Sigmoid colon (tissue), 7 donors: ENCODE data around the gene DYNC2I2. TPM values are rescaled to one million over a fixed set of nuclear protein-coding genes. Genes with fewer than 3 reads are reported as not detected.
A peak's percentile ranks its signal among the peaks of the same experiment; 100 is the strongest.

Source experiments
- DNase-seq: peaks from one replicate; pipeline ENCODE4 v3.0.0-alpha.2; 2019
- H3K27ac ChIP-seq, 4 donors: fragments of 200-600 bp; sonication (generic); one replicate each; pipeline ENCODE4 v1.5.1; 2016 to 2019; ENCODE audit warnings: mild to moderate bottlenecking in 1 of 4
- H3K27me3 ChIP-seq, 3 donors: fragments of 200-600 bp; sonication (generic); one replicate each; pipeline ENCODE4 v1.5.1; 2019; ENCODE audit warnings: mild to moderate bottlenecking in 1 of 3
- H3K36me3 ChIP-seq, 4 donors: fragments of 200-600 bp; sonication (generic); one replicate each; pipeline ENCODE4 v1.5.1; 2016 to 2019
- H3K4me1 ChIP-seq, 4 donors: fragments of 200-600 bp; sonication (generic); one replicate each; pipeline ENCODE4 v1.5.1; 2017 to 2019
- H3K4me3 ChIP-seq, 4 donors: fragments of 200-600 bp; sonication (generic); one replicate each; pipeline ENCODE4 v1.5.1; 2017 to 2019; ENCODE audit warnings: mild to moderate bottlenecking in 2 of 4, moderate library complexity in 1 of 4
- H3K9me3 ChIP-seq, 4 donors: fragments of 200-600 bp in 3 of 4; sonication (generic) in 3 of 4; one replicate each; pipeline versions ENCODE4 v1.5.1 to v1.6.1; 2013 to 2019
- EP300 ChIP-seq, 4 donors: sonication (generic); formaldehyde crosslinking; IDR thresholded peaks; one replicate each; pipeline ENCODE4 v1.6.1; 2017; ENCODE audit warnings: antibody characterized with exemption in 4 of 4
- POLR2A ChIP-seq, 2 donors: fragments of 450-650 bp; IDR thresholded peaks; one replicate each; pipeline ENCODE4 v1.6.1; 2016; ENCODE audit warnings: antibody characterized with exemption in 2 of 2, mild to moderate bottlenecking in 2 of 2, moderate library complexity in 2 of 2
- POLR2AphosphoS5 ChIP-seq, 4 donors: sonication (generic); formaldehyde crosslinking; IDR thresholded peaks; one replicate each; pipeline ENCODE4 v1.6.1; 2017; ENCODE audit warnings: antibody characterized with exemption in 4 of 4
- WGBS, 2 donors: extraction: QIAGEN DNeasy Blood & Tissue Kit; methylation state at CpG; one replicate each; pipeline ENCODE4 v1.1.7; 2013; 5-methylcytosine and 5-hydroxymethylcytosine counted together
- intact Hi-C: fragments of 100-400 bp; cut with DNase I; formaldehyde crosslinking; loops from one replicate; pipeline ENCODE4 v1.15.1; 2023
- polyA plus RNA-seq, 3 donors: library from polyadenylated mRNA; stranded (reverse); fragments of 200-250 nt; gene quantifications; one replicate each; pipeline ENCODE4 v1.2.3, GENCODE V29; 2013
- total RNA-seq, 4 donors: library from RNA; depleted of rRNA; stranded (reverse); fragments of >200 nt; gene quantifications; one replicate each; pipeline ENCODE4 v1.1.0, GENCODE V29; 2016
- TF ChIP-seq, protein P1 (sequence below), 4 experiments: fragments of 450-650 bp in 3 of 4; fragments of 200-600 bp in 1 of 4; IDR thresholded peaks; one replicate each; pipeline ENCODE4 v1.5.1; 2016 to 2019; ENCODE audit warnings: antibody characterized with exemption in 4 of 4, mild to moderate bottlenecking in 3 of 4, moderate library complexity in 2 of 4
- donor health status: healthy with polysubstance abuse.
- donor health status: Bipolar disorder and iron deficiency.
- donor health status: healthy.

DYNC2I2 gene
- total and polyA plus RNA-seq, 7 donors, result 21.6 to 87.4 (median 33.0) TPM

DNA sequence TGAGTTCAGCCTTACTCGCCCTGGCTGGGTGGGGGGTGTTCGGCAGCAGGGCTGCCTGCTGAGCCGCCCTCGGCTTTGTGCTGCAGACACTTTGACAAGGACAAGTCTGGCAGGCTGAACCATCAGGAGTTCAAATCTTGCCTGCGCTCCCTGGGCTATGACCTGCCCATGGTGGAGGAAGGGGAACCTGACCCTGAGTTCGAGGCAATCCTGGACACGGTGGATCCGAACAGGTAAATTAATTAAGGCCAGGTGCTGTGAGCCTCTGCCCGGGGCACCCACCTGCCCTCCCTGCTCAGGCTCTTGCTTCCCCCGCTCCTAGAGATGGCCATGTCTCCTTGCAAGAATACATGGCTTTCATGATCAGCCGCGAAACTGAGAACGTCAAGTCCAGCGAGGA is 24.2 kb downstream of the DYNC2I2 start:
- TF ChIP-seq, protein P1, sequence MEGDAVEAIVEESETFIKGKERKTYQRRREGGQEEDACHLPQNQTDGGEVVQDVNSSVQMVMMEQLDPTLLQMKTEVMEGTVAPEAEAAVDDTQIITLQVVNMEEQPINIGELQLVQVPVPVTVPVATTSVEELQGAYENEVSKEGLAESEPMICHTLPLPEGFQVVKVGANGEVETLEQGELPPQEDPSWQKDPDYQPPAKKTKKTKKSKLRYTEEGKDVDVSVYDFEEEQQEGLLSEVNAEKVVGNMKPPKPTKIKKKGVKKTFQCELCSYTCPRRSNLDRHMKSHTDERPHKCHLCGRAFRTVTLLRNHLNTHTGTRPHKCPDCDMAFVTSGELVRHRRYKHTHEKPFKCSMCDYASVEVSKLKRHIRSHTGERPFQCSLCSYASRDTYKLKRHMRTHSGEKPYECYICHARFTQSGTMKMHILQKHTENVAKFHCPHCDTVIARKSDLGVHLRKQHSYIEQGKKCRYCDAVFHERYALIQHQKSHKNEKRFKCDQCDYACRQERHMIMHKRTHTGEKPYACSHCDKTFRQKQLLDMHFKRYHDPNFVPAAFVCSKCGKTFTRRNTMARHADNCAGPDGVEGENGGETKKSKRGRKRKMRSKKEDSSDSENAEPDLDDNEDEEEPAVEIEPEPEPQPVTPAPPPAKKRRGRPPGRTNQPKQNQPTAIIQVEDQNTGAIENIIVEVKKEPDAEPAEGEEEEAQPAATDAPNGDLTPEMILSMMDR (IDR thresholded peaks at IDR 0.05), result no peak
- TF ChIP-seq EP300 (IDR thresholded peaks at IDR 0.05) (no peak), POLR2A (IDR thresholded peaks at IDR 0.05) (no peak), POLR2AphosphoS5 (IDR thresholded peaks at IDR 0.05) (no peak)
- Histone ChIP-seq H3K4me3 (no peak overlapping the region), H3K36me3 (peaks cover 52 to 72% (median 63%) of the 10 kb centered on the region in 4 donors), H3K9me3 (no peaks in the 10 kb centered on the region), H3K27me3 (no peaks in the 10 kb centered on the region), H3K27ac (no peak overlapping the region), H3K4me1 (peaks cover 0 to 35% (median 31%) of the 10 kb centered on the region in 4 donors)
- intact Hi-C loops, result loop anchor here (10.0 kb wide), 1 partner anchor 1592 kb away; no protein-coding TSS in a partner anchor
- DNase-seq, result no peak
- 95% methylated on average over 14 of the region's 14 CpGs for WGBS, 2 donors

DNA sequence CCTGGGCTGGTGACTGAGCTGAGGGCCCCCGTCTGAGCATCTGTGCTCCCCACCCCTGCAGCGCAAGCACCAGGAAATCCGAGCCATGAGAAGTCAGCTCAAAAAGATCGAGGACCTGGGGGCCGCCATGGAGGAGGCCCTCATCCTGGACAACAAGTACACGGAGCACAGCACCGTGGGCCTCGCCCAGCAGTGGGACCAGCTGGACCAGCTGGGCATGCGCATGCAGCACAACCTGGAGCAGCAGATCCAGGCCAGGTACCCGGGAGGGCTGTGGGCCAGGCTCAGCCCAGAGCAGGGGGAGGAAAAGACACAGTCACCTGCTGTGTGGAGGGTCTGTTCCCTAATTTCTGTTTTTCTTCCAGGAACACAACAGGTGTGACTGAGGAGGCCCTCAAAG is 24.6 kb downstream of the DYNC2I2 start:
- intact Hi-C loops, result loop anchor here (10.0 kb wide), 1 partner anchor 1593 kb away; no protein-coding TSS in a partner anchor
- no peak for DNase-seq
- WGBS, 2 donors, result 88 to 91% methylated on average over 10 of the region's 10 CpGs
- no peaks in the 10 kb centered on the region for H3K9me3 ChIP-seq
- H3K4me3 ChIP-seq, result no peak overlapping the region
- no peak overlapping the region for H3K27ac ChIP-seq
- H3K36me3 ChIP-seq, result peaks cover 56 to 76% (median 67%) of the 10 kb centered on the region in 4 donors
- no peaks in the 10 kb centered on the region for H3K27me3 ChIP-seq
- peaks cover 0 to 35% (median 31%) of the 10 kb centered on the region in 4 donors for H3K4me1 ChIP-seq
- no peak for TF ChIP-seq POLR2AphosphoS5 (IDR thresholded peaks at IDR 0.05)

DNA sequence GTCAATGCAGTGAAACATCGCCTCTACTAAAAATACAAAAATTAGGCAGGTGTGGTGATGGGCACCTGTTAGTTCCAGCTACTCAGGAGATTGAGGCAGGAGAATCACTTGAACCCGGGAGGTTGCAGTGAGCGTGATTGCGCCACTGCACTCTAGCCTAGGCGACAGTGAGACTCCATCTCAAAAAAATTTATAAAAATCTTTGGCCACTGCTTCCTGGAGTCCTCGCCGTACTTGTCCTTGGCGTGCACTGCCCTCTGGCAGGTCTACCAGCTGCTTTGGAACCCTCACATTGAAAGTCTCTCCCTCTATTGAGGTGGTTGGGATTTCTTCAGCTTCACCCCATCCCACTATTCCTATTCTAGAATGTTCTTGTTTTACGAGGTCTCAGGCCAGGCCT is 25.0 kb downstream of the DYNC2I2 start:
- H3K4me1 ChIP-seq, result peaks cover 0 to 35% (median 31%) of the 10 kb centered on the region in 4 donors
- 96 to 97% methylated on average over 9 of the region's 9 CpGs for WGBS, 2 donors
- no peak overlapping the region for H3K4me3 ChIP-seq
- H3K27me3 ChIP-seq, result no peaks in the 10 kb centered on the region
- intact Hi-C loops, result loop anchor here (10.0 kb wide), 1 partner anchor 1593 kb away; no protein-coding TSS in a partner anchor
- no peak overlapping the region for H3K27ac ChIP-seq
- H3K36me3 ChIP-seq, result peaks cover 60 to 80% (median 72%) of the 10 kb centered on the region in 4 donors
- DNase-seq, result no peak
- no peaks in the 10 kb centered on the region for H3K9me3 ChIP-seq
- no peak for TF ChIP-seq POLR2AphosphoS5 (IDR thresholded peaks at IDR 0.05)
- no peak for TF ChIP-seq EP300 (IDR thresholded peaks at IDR 0.05)
- no peak for TF ChIP-seq POLR2A (IDR thresholded peaks at IDR 0.05)
- TF ChIP-seq, protein P1 (IDR thresholded peaks at IDR 0.05), result no peak

DNA sequence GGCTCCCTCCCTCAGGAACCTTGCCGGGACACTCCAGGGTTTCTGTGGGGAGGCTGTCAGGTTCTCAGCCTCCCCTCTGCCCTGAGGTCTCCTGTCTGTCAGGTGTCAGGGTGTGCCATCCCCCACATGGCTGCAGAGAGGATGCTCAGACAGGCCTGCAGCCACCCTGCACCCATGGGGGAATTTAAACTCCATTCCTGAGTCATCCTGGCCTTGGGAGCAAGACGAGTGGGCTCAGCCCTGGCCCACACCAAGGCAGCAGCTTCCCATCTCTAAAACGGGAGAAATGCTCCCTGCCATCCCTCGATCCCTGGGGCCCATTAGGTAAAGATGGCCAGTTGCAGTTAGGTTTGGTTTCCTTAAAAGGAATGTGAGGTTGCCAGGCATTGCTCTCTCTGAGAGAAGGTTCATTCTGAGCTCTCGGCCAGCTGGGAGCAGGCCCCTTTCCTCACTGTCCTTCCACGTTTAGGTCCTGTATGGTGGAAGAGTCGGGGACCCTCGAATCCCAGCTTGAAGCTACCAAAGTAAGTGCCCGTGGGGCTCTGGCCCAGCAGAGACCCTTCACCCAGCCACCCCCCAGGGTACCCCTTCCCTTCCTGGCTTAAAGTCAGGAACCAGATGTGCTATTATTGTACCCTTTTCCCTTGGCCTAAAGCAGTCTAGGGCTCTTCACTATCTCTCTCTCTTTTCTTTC is 26.6 kb downstream of the DYNC2I2 start:
- H3K36me3 ChIP-seq, result peaks cover 75 to 97% (median 87%) of the 10 kb centered on the region in 4 donors
- WGBS, 2 donors, result 74 to 81% methylated on average over 9 of the region's 9 CpGs
- TF ChIP-seq, protein P1 (IDR thresholded peaks at IDR 0.05), result no peak
- TF ChIP-seq POLR2AphosphoS5 (IDR thresholded peaks at IDR 0.05), result no peak
- no peak for TF ChIP-seq EP300 (IDR thresholded peaks at IDR 0.05)
- TF ChIP-seq POLR2A (IDR thresholded peaks at IDR 0.05), result no peak
- DNase-seq, result peak; percentile 32
- H3K27ac ChIP-seq, result no peak overlapping the region
- H3K27me3 ChIP-seq, result no peaks in the 10 kb centered on the region
- peaks cover 0 to 18% (median 15%) of the 10 kb centered on the region in 4 donors for H3K4me1 ChIP-seq
- intact Hi-C loops, result loop anchor here (10.0 kb wide), 1 partner anchor 1595 kb away; no protein-coding TSS in a partner anchor
- H3K9me3 ChIP-seq, result no peaks in the 10 kb centered on the region
- H3K4me3 ChIP-seq, result no peak overlapping the region

DNA sequence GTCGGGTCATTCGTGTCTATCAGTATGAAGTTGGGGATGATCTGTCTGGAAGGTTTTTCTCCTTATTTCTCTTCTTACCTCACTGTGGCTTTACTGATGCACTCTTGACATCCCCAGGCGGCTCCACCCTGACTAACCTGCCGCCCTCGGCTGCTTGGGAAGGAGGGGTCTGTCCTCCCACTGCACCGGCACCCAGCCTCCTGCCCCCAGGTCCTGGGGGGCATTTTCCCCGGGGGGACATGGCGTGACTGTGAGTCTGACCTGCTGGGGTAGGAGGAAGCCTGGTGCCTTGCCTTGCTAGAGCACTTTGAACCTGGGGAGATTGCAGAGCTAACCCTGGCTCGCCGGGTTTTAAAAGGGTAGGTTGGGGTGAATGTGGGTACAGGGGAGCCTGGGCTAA is 27.5 kb downstream of the DYNC2I2 start:
- H3K36me3 ChIP-seq, result peaks cover 82 to 100% (median 93%) of the 10 kb centered on the region in 4 donors
- H3K27ac ChIP-seq, result peak overlapping the region in 2 of 4 donors; percentile 4 to 20
- DNase-seq, result peak; percentile 40

More for the DNA sequence above, 27.5 kb downstream of the DYNC2I2 start:
- H3K9me3 ChIP-seq, result no peaks in the 10 kb centered on the region
- H3K4me1 ChIP-seq, result peaks cover 0 to 12% (median 7%) of the 10 kb centered on the region in 4 donors
- WGBS, 2 donors, result 92 to 94% methylated on average over 10 of the region's 10 CpGs
- no peak overlapping the region for H3K4me3 ChIP-seq
- TF ChIP-seq, protein P1 (IDR thresholded peaks at IDR 0.05), result no peak
- TF ChIP-seq EP300 (IDR thresholded peaks at IDR 0.05), result no peak
- no peak for TF ChIP-seq POLR2A (IDR thresholded peaks at IDR 0.05)
- no peak for TF ChIP-seq POLR2AphosphoS5 (IDR thresholded peaks at IDR 0.05)
- intact Hi-C loops, result no loop called here
- H3K27me3 ChIP-seq, result no peaks in the 10 kb centered on the region
